Left ventricle myocardium inferior (tissue), 1 donor: Measurements from ENCODE around the gene AIMP1. TPM values are rescaled to one million over a fixed set of nuclear protein-coding genes. Genes with fewer than 3 reads are reported as not detected.
"Not testable (repeated sequence)": the region's sequence is repeated elsewhere in the genome, so short reads cannot be mapped to it uniquely, and the experiment has no call there.

Experiments used
- DNase-seq: peaks from one replicate; pipeline ENCODE4 v3.0.0-alpha.2; 2020
- H3K27ac ChIP-seq: fragments of 200-600 bp; replicated peaks from 2 replicates; pipeline ENCODE4 v1.8.0; 2021
- H3K27me3 ChIP-seq: fragments of 200-600 bp; 2 replicates; pipeline ENCODE4 v1.8.0; 2021; ENCODE audit warnings: low read depth
- H3K36me3 ChIP-seq: fragments of 200-600 bp; 2 replicates; pipeline ENCODE4 v1.8.0; 2021
- H3K4me1 ChIP-seq: fragments of 200-600 bp; 2 replicates; pipeline ENCODE4 v1.8.0; 2021
- H3K4me3 ChIP-seq: fragments of 200-600 bp; 2 replicates; pipeline ENCODE4 v1.8.0; 2021; ENCODE audit warnings: mild to moderate bottlenecking, moderate library complexity
- H3K9me3 ChIP-seq: fragments of 200-600 bp; replicated peaks from 2 replicates; pipeline ENCODE4 v1.8.0; 2021
- intact Hi-C: fragments of 100-400 bp; cut with micrococcal nuclease; formaldehyde crosslinking; loops from one replicate; pipeline ENCODE4 v1.11.0; 2022
- total RNA-seq: library from RNA; stranded (reverse); fragmentation: NEBNext Ultra II Directional; extraction: Animal tissue kit (Norgen Biotek cat#: 25700); gene quantifications from one replicate; pipeline ENCODE4 v1.2.1, GENCODE V29; 2021
- TF ChIP-seq, protein P1 (sequence below): fragments of 200-600 bp; IDR thresholded peaks from 2 replicates; pipeline ENCODE4 v1.8.0; 2021; ENCODE audit warnings: antibody characterized with exemption, mild to moderate bottlenecking, borderline replicate concordance
- donor health status: DM: no; HTN: yes; CAD: no; lungs with severe emphysema.

AIMP1 gene
- total RNA-seq, 1 donor from 2014 or later = 36.4 TPM

DNA sequence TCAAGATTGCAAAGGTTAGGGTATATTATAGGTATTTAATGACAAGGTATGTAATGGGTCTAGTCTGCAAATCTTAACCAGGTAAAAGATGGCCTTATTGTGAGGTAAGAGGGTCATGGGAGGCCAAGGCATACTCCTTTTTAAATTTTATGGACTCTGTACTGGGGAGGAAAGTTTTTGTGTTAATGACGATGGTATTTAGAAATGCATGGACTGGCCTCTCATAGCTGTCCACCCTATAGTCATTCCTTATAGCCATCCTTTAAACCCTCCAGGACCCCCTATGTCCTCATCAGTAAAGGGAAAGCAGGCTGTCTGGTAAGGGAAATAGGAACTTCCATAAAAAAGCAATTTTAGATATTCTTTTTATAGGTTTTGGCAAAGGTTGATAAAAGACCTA, 1.5 kb downstream of the AIMP1 start:
- Histone ChIP-seq H3K27ac (no peak overlapping the region), H3K27me3 (no peaks in the 10 kb centered on the region), H3K4me3 (peak overlapping the region; percentile 76), H3K9me3 (no peaks in the 10 kb centered on the region), H3K36me3 (peaks cover 8% of the 10 kb centered on the region), H3K4me1 (peaks cover 66% of the 10 kb centered on the region)
- intact Hi-C loops = no loop called here
- DNase-seq = no peak
- TF ChIP-seq, protein P1, sequence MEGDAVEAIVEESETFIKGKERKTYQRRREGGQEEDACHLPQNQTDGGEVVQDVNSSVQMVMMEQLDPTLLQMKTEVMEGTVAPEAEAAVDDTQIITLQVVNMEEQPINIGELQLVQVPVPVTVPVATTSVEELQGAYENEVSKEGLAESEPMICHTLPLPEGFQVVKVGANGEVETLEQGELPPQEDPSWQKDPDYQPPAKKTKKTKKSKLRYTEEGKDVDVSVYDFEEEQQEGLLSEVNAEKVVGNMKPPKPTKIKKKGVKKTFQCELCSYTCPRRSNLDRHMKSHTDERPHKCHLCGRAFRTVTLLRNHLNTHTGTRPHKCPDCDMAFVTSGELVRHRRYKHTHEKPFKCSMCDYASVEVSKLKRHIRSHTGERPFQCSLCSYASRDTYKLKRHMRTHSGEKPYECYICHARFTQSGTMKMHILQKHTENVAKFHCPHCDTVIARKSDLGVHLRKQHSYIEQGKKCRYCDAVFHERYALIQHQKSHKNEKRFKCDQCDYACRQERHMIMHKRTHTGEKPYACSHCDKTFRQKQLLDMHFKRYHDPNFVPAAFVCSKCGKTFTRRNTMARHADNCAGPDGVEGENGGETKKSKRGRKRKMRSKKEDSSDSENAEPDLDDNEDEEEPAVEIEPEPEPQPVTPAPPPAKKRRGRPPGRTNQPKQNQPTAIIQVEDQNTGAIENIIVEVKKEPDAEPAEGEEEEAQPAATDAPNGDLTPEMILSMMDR = no peak

DNA sequence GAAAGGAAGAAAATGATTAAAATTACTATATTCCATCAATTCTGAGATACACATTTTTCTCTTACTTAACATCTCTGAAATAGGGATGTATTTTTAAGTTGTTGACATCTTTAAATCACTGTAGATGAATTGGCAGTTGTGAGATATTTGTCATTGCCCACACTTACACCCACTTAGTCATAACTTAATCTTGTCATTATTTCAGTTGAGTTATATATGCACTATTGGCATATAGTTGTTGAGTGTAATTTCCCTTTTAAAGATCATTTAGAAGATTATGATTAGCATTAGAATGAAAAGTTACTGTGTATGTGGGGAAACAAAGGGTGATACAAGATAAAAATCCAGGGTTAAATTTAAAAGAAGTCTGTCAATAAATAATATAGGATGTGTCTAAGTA, 2.2 kb downstream of the AIMP1 start:
- intact Hi-C loops = no loop called here
- Histone ChIP-seq H3K4me3 (no peak overlapping the region), H3K27me3 (no peaks in the 10 kb centered on the region), H3K9me3 (no peaks in the 10 kb centered on the region), H3K27ac (no peak overlapping the region), H3K4me1 (peaks cover 64% of the 10 kb centered on the region), H3K36me3 (peaks cover 8% of the 10 kb centered on the region)
- DNase-seq = no peak
- TF ChIP-seq, protein P1 = no peak

- Histone ChIP-seq H3K36me3 (peaks cover 8% of the 10 kb centered on the region), H3K4me1 (peaks cover 51% of the 10 kb centered on the region), H3K27me3 (no peaks in the 10 kb centered on the region), H3K9me3 (no peaks in the 10 kb centered on the region), H3K27ac (no peak overlapping the region), H3K4me3 (no peak overlapping the region)
- no peak for DNase-seq
- TF ChIP-seq, protein P1 = no peak
- intact Hi-C loops = no loop called here
These were observed 3.9 kb downstream of the AIMP1 start for GRCh38 chr4:106320235-106320634.

DNA sequence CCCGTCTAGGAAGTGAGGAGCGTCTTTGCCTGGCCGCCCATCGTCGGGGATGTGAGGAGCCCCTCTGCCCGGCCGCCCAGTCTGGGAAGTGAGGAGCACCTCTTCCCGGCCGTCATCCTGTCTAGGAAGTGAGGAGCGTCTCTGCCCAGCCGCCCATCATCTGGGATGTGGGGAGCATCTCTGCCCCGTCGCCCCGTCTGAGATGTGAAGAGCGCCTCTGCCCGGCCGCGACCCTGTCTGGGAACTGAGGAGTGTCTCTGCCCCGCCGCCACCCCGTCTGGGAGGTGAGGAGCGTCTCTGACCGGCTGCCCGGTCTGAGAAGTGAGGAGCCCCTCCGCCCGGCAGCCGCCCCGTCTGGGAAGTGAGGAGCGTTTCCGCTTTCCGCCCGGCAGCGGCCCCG, 4.8 kb downstream of the AIMP1 start:
- intact Hi-C loops, H3K4me3 ChIP-seq: not testable (repeated sequence)

GRCh38 chr4:106321814-106322213, 5.5 kb downstream of the AIMP1 start:
- H3K27me3 ChIP-seq, H3K27ac ChIP-seq, intact Hi-C loops, DNase-seq, H3K9me3 ChIP-seq, H3K4me3 ChIP-seq: not testable (repeated sequence)
- peaks cover 47% of the 10 kb centered on the region for H3K4me1 ChIP-seq
- H3K36me3 ChIP-seq = peaks cover 19% of the 10 kb centered on the region

More for the DNA sequence above, 4.8 kb downstream of the AIMP1 start:
- Histone ChIP-seq H3K36me3 (peaks cover 12% of the 10 kb centered on the region), H3K4me1 (peaks cover 50% of the 10 kb centered on the region)
- DNase-seq, H3K9me3 ChIP-seq, H3K27ac ChIP-seq, H3K27me3 ChIP-seq: not testable (repeated sequence)

GRCh38 chr4:106323119-106323518, 6.8 kb downstream of the AIMP1 start:
- no peak overlapping the region for H3K27ac ChIP-seq
- H3K4me1 ChIP-seq = peaks cover 34% of the 10 kb centered on the region
- no peaks in the 10 kb centered on the region for H3K27me3 ChIP-seq
- H3K36me3 ChIP-seq = peaks cover 32% of the 10 kb centered on the region
- no peaks in the 10 kb centered on the region for H3K9me3 ChIP-seq
- H3K4me3 ChIP-seq = no peak overlapping the region
- TF ChIP-seq, protein P1 = no peak
- intact Hi-C loops = no loop called here
- no peak for DNase-seq

DNA sequence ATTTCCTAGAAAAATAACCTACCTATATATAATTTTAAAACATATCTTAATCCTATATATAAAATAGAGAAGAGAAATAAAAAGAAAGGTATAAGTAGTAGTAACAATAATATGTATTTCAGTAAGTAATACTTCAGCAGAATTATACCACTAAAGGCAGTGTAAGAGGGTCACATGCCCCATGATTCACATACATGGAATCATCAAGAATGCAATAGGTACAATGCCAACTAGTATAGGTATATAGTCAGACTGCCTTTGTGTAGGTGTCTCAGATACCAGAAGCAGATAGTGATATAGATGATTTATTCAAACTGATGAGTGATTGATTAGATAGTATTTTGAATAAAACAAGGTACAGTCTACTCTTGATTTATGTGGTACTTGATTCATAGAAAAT, 9.4 kb downstream of the AIMP1 start:
- H3K27ac ChIP-seq = no peak overlapping the region
- TF ChIP-seq, protein P1 = no peak
- no peak for DNase-seq
- H3K9me3 ChIP-seq = no peaks in the 10 kb centered on the region
- peaks cover 53% of the 10 kb centered on the region for H3K36me3 ChIP-seq
- intact Hi-C loops = no loop called here
- H3K4me3 ChIP-seq = no peak overlapping the region
- H3K27me3 ChIP-seq = no peaks in the 10 kb centered on the region
- peaks cover 26% of the 10 kb centered on the region for H3K4me1 ChIP-seq
